GM19035 (cell line): Measurements from ENCODE around the gene GALT.
A peak's percentile ranks its signal among the peaks of the same experiment; 100 is the strongest.
"Not testable (repeated sequence)": the region's sequence is repeated elsewhere in the genome, so short reads cannot be mapped to it uniquely, and the experiment has no call there.

Experiments used
- ATAC-seq: cut with Tn5 transposase; IDR thresholded peaks from one replicate; pipeline ENCODE4 v1.9.1; 2021; ENCODE audit not compliant: unreplicated experiment

Gene GALT

DNA sequence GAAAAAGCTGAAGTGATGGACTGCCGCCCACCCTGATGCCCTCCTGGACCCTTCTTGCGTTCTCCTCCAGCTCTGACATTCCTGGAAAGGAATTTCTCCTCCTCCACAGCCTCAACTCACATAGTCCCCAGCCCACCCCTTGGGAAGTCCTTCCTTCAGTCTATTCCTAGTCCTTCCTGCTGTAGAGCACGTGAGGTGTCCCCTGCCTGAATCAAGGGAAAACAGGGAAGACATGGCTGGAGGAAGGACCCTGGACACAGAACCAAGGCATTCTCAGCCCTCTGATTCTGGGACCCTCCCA, 21.3 kb upstream of the GALT start:
- ATAC-seq, result no peak

DNA sequence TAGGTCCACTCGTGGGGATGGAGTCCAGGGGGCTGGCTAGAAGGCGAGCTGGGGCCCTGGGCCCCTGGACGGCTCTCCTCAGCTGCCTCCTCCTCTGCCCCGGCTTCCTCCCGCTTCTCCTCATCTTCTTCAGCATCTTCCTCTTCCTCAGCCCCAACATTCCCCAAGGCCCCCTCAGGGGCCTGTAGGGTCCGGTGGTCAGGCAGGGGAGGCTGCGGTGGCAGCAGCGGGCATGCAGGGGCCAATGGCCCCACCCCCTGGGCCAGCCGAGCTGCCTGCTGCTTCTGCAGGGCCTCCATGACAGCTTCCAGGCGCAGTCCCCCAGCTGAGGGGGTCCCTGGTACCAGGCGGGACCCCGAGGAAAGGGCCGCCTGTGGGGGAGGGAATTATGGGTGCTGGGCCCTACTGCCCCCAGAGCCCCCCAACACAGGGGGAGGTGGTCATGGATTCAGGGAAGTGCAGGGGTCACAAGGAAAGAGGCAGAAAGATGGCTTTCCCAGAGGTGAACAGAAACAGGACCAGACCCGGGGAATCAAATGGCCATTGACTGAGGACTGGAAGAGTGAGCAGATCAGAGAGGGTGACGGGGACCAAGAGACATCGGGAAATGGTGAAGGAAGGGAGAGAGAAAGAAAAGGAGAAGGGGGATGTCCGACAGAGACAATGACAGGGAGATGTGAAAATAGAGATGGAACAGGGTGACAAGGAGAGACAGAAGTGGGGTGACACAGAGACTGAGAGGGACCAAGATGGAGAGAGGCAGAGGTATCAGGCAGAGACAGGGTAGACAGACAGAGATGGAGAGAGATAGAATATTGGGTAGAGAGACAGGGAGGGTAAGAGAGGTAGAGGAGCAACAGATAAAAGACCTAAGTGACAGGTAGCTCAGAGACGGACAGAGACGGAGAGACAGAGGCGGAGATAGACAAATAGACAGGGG, 18.5 kb upstream of the GALT start:
- ATAC-seq, result no peak

DNA sequence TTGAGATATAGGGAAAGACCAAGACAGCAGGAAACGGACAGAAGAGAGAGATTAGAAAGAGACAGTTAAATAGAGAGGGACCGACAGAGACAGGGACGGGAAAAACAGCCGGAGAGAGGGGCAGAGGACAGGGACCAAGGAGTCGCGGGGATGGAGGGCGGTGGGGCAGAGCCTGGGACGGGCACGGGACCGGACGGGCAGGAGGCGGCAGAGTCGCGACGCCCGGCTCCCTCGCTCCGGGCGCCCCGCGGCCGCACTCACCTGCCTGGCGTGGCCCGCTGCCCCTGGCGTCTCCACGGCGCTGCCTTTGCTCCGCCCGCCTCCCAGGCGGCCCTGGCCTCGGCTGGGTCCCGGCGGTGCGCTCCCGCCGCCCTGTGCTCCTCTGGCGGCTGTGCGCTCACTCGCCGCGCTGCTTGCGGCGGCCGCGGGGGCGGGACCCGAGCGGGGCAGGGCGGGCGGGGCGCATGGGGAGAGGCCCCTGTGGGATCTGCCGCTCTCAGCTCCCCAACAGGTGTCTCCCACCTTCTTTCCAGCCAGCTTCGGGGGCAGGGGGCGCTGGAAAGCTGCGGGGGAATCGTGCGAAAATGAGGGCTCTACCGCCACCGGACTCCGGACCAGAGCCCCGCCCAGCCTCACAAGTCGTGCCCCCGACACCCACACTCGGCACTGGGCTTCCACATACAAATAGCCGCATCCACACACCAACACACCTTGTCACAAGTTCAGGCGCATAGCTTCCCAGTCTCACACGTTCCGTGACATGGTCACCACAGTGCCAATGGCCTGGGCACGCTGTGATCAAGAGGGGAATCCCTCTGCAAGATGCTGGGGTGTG, 17.6 kb upstream of the GALT start, which contains the start of gene ARID3C:
Gene ARID3C (minus strand): TSS at position 411 of the 835 bp plus-strand sequence. CDS start 1,052 bp downstream, outside the sequence.
- ATAC-seq, result no peak

DNA sequence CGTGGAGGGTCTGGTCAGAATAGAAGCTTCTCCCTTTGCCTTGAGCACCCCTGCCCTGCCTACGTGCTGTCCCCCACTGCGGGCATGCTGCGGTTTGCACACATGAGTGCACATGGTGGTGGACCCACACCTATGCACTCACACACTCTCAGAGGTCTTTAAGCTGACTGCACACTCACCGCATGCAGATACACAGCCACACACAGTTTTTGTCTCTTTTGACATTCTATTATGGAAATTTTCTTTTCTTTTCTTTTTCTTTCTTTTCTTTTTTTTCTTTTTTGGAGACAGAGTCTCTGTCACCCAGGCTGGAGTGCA, 17.0 kb upstream of the GALT start:
- ATAC-seq, result no peak

DNA sequence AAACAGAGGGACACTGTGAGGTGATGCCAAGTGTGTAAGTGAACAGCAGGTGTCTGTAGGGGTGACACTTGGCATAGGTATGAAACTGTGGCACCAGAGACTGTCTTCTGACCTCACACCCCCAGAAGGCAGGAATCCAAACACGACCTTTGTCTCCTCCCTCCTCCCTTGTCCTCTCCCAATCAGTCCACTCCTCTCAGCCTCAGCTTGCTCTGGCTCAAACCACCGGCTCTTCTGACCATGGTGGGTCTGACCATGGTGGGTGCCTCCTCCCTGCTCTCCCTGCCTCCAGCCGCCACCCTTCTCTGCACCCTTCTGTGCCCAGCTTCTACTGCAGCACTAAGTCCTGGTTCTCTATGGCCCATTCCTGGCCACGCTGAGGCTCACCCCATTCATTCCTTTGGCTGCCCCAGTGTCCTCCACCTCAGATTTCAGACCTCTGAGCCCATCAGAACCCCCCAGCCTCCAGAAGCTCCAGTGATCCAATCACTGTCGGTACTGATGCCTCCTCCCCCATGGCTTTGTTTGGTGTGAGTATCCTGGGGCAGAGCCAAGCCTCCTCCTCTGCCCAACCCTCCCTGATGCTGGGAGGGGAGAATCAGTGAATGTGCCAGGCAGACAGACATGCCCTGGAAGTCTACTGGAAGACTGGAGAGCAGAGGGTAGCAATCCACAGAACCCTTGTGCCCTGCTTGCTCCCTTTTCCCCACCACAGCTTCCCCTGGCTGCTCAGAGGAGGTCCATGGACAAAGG, 15.9 kb upstream of the GALT start:
- no peak for ATAC-seq

DNA sequence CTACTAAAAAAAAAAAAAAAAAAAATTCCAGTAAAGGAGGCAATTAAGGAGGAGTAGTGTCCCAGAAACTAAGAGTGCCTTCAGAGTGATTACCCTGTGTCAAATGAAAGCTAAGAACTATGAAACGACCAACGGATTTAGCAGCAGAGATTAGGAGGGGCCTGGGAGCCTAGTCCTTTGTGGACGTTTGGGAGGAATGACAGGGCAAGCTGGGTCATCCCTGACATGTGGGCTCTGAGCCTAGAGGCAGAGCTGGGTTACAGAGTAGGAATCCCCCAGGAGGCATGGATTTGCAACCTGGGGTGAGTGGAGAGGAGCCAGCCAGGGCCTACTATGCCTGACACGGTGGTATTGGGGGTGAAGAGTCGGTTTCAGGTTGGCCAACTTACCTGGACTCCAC, 13.3 kb upstream of the GALT start:
- no peak for ATAC-seq

DNA sequence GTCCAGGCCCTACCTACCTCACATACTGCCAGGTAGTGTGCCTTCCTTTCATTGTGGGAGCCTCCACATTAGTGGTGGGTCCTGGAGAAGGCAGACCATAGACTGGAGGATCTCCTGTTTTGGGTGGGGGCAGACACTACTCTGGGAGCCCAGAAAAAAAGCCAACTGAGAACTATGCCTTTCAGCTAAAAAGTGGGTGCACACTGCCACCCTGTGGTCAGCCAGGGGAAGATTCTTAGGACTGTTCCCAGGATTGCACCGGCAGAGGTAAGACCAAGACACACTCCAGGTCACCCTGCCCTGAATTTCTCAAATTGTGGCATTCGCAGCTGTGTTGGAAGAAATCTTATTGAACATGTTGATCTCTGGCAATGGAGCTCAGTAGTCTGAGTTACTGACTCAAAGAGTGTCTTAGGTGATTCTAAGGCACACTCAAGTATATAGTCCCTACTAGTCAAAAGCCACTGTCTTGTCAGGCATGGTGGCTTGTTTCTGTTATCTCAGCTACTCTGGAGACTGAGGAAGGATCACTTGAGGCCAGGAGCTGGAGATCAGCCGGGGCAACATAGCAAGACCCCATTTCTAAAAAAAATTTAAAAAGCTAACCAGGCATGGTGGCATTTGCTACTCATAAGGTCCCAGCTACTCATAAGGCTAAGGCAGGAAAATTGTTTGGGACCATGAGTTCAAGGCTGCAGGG, 12.5 kb upstream of the GALT start:
- ATAC-seq, result no peak

DNA sequence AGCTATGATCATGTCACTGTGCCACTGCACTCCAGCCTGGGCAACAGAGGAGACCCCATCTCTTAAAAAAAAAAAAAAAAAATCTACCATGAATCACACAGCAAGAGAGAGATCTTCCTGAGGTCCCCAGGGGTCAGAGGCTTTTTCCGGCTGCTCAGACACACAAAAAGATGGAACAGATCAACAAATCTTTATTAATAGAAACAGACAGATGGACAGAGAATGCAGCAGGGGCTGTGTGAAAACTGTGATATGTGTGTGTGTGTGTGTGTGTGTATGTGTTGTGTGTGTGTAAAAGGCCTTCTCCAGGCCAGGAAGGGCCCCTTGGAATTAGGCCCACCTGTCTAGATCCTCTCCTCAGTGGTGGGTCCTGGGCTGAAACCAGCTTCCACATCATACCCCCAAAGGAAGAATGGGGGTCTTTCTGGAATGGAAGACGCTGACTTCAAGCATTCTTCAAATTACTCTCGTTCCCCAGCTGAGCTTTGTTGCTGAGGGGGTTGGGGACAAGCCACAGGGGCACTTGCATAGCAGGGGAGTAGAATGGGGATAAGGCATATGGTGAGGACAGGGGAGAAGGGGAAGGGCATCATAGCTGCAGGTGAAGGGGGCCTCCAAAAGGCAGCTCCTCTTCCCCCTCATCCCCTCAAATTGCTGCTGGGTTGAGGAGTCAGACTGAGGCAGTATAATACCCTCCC, 11.8 kb upstream of the GALT start:
- no peak for ATAC-seq

DNA sequence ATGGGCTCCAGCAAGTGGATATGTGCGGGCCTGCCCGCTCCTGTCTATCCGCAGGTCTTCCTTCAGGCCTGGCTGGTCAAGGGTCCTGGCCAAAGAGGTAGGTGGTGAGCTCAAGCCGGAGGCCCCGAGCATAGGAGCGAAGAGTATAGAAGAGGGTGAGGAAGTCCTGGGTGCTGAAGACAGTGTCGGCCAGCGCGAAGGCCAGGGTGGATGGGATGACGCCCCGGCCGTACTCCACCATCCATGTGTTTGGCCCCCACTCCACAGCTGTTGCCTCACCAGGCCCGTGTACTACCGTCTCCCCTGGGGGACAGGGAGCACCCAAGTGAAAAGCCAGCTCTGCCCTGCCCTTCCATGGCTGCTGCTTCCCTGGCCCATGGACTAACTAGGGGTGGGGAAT, 10.9 kb upstream of the GALT start:
- ATAC-seq, result no peak

DNA sequence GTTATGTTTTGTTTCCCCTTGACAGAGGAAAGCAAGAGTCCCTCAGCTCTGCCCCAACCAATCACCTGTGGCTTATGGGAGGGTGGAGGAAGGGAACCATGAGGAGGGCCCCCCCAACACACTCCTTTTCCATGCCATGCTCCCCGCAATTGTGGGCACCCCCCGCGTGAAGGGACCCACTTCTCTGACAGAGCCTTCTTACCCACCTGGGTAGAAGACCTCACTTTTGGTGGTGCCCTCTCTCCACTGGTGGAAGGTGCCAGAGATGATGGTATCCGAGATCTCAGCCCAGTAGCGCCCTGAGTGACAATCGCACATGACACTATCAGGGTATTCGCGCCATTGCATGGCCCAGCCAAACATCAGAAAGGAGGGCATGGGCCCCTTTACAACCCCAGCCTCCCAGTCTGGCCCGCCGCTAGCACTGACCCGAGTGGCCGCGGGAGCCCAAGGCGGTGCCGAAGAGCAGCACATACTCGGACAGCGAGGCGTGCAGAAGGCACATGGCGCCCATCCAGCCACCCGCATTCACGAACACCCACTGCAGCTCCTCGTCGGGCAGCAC, 9.6 kb upstream of the GALT start:
- peak; percentile 16 for ATAC-seq

DNA sequence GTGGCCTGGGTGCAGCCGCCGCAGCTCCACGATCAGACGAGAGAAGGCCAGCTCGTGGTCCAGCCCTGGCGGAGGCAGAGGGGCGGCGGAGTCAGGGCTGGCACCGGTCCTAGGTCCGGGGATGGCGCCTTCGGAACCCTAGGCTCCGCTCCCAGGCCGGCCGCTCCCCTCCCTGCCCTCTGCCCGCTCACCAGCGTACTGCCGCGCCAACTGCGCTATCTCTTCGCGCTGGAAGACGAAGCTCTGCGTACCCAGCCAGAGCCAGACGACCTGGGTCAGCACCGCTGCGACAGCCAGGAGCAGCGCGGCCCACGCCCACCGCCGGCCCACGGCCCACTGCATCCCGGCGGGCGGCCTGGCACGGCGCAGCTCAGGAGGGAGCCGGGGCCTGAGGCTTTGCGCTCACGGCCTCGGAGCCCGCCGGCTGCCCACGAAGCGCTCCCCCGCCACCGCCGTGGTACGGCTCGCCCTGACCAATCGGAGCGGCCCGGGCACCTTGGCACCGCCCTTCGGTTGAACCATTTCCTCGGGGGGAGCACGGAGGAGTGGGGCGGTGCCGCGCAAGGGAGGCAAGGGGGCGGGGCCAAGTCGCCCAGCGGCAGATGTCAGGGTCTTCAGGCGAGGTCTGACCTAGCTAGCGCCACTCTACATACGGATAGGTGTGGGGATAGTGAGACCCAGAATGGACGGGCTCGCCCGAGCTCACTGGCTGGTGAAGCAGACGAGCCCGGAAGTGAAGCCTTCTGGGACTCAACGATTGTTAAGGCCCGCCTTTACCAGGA, 8.9 kb upstream of the GALT start, which contains the start of gene SIGMAR1:
Gene SIGMAR1 (minus strand): TSS at position 432 of the 782 bp plus-strand sequence. CDS start 90 bp downstream, at position 342.
- ATAC-seq, result peak; percentile 89

DNA sequence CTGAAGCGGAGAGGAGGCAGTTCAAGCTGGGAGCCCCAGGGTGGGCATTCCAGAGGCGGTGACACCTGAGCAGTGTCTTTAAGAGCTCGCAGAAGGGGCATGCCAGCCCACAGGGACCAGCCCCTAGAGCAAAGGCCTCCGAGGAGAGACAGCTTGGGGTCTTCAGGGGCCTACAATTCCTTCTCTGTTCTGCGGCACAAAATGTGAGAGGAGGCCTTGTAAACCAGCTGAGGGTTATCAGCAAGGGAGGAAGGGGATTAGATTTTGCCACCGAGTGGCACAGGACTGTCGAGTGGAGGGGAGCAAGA, 8.4 kb upstream of the GALT start:
- ATAC-seq, result peak; percentile 3

DNA sequence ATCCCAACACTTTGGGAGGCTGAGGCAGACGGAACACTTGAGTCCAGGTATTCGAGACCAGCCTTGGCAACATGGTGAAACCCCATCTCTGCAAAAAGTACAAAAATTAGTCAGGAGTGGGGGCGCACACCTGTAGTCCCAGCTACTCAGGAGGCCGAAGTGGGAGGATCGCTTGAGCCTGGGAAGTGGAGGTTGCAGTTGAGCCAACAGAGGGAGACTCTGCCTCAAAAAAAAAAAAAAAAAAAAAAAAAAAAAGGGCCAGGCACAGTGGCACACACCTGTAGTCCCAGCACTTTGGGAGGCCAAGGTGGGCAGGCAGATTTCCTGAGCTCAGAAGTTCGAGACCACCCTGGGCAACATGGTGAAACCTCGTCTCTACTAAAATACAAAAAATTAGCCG, 7.2 kb upstream of the GALT start:
- ATAC-seq, result not testable (repeated sequence)

DNA sequence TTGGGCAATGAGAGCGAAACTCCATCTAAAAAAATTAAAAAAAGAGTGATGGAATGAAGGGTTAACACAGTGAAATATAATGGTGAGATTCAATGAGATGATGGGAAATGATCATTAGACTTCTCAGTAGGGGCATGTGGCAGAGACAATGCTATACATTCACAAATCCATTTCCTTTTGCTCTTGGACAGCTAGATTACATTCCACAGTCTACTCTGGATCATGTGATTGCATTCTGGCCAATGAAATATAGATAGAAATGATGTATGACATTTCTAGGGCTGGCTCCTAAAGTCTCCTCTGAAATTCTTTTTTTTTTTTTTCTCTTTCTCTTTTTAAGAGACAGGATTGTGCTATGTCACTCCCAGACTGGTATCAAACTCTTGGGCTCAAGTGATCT, 3.8 kb upstream of the GALT start:
- ATAC-seq, result no peak

DNA sequence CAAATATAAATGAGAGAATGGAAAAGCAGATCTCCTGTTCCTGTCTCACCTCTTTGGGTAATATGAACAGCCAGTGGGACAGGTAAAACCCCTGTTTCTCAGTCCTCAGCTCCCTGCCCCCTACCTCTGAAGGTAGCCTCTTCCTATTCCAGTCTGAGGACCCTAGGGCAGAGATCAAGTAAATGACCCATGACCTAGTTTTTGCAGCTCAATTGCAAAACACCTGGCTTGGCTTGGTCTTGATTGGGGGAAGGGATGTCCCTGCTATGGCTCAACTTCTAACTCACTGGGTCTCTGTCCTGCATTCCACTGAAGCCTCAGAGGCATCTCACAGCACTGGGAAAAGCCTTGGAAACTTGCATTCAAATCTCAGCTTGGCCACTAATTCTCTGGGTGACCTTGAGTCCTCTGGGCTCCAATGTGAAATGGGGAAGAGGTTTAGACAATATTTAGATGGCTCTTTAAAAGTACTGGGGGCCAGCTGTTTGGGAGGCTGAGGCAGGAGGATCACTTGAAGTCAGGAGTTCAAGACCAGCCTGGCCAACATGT, 1.6 kb upstream of the GALT start:
- ATAC-seq, result no peak

DNA sequence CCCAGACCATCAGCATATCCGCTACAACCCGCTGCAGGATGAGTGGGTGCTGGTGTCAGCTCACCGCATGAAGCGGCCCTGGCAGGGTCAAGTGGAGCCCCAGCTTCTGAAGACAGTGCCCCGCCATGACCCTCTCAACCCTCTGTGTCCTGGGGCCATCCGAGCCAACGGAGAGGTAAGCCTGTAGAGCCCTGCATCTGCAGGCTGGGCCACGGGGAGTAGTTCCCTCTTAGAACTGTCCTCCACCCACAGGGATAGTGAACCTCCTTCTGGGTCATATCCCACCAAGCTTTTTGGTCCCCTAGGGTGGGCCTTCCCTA, 569 bp downstream of the GALT start:
- no peak for ATAC-seq

DNA sequence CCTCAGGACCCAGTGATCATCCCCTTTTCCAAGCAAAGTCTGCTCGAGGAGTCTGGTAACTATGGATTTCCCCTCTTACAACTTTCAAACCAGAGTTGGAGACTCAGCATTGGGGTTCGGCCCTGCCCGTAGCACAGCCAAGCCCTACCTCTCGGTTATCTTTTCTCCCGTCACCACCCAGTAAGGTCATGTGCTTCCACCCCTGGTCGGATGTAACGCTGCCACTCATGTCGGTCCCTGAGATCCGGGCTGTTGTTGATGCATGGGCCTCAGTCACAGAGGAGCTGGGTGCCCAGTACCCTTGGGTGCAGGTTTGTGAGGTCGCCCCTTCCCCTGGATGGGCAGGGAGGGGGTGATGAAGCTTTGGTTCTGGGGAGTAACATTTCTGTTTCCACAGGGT, 1.2 kb downstream of the GALT start:
- no peak for ATAC-seq

DNA sequence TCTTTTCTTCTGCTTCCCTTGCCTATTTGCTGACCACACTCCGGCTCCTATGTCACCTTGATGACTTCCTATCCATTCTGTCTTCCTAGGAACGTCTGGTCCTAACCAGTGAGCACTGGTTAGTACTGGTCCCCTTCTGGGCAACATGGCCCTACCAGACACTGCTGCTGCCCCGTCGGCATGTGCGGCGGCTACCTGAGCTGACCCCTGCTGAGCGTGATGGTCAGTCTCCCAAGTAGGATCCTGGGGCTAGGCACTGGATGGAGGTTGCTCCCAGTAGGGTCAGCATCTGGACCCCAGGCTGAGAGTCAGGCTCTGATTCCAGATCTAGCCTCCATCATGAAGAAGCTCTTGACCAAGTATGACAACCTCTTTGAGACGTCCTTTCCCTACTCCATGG, 2.2 kb downstream of the GALT start:
- ATAC-seq, result no peak

DNA sequence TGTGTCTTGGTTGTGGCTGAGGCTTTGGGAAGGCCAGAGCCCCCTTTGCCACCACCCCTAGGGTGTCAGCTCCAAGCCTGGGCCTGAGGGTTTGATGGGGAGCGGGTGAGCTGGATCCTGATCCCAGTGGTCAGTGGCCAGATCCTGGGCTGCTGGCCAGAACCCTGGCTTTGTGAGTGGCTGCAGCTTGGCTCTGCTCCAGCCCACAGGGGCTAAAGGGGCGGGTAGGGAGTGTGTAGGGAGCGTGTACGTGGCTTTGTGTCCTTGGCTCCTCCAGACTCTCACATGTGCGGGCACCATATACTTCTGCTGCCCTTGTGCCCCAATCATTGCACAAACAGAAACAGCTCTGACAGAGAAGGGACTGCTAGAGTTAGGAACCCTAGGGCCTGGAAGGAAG, 4.3 kb downstream of the GALT start:
- no peak for ATAC-seq
